ENCODE results near the gene DACH1. TPM values are rescaled to one million over a fixed set of nuclear protein-coding genes. Genes with fewer than 3 reads are reported as not detected.

DACH1 gene
- total RNA-seq, 1 donor from 2014 or later: not detected

GRCh38 chr13:71865874-71866334 is 1.1 kb downstream of the DACH1 start:
- TF ChIP-seq CTCF (IDR thresholded peaks at IDR 0.05): no peak
- peak overlapping the region; percentile 52 for H3K4me3 Mint-ChIP-seq
- DNase-seq (no peak), ATAC-seq (ENCODE audit: low read depth) (peak; percentile 21)
- H3K9me3 Mint-ChIP-seq: no peaks in the 10 kb centered on the region
- ChIA-PET CTCF (no interaction called here), POLR2A (no interaction called here)
- intact Hi-C loops (cut with micrococcal nuclease): no loop called here
- no peaks in the 10 kb centered on the region for H3K36me3 Mint-ChIP-seq (ENCODE audit: low read depth)
- H3K27me3 Mint-ChIP-seq: peaks cover 41% of the 10 kb centered on the region
- no peak overlapping the region for H3K27ac Mint-ChIP-seq
- peaks cover 26% of the 10 kb centered on the region for H3K4me1 Mint-ChIP-seq

- Mint-ChIP-seq H3K36me3 (ENCODE audit: low read depth) (no peaks in the 10 kb centered on the region), H3K4me1 (peaks cover 26% of the 10 kb centered on the region), H3K9me3 (no peaks in the 10 kb centered on the region), H3K27ac (no peak overlapping the region), H3K27me3 (peaks cover 41% of the 10 kb centered on the region), H3K4me3 (peak overlapping the region; percentile 79)
- ChIA-PET POLR2A (no interaction called here), CTCF (no interaction called here)
- intact Hi-C loops (cut with micrococcal nuclease): no loop called here
- no peak for TF ChIP-seq CTCF (IDR thresholded peaks at IDR 0.05)
- ATAC-seq (ENCODE audit: low read depth) (no peak), DNase-seq (no peak)
These were observed 1.8 kb downstream of the DACH1 start for GRCh38 chr13:71864986-71865873.

GRCh38 chr13:71864094-71864985 is 2.7 kb downstream of the DACH1 start:
- ChIA-PET CTCF (no interaction called here), POLR2A (no interaction called here)
- peak; percentile 18 for ATAC-seq (ENCODE audit: low read depth)
- Mint-ChIP-seq H3K36me3 (ENCODE audit: low read depth) (no peaks in the 10 kb centered on the region), H3K4me3 (peak overlapping the region; percentile 79), H3K27ac (no peak overlapping the region), H3K27me3 (peaks cover 37% of the 10 kb centered on the region), H3K4me1 (peaks cover 26% of the 10 kb centered on the region), H3K9me3 (no peaks in the 10 kb centered on the region)
- no peak for DNase-seq
- intact Hi-C loops (cut with micrococcal nuclease): no loop called here
- TF ChIP-seq CTCF (IDR thresholded peaks at IDR 0.05): no peak

GRCh38 chr13:71863254-71863865 is 3.6 kb downstream of the DACH1 start:
- no peaks in the 10 kb centered on the region for H3K9me3 Mint-ChIP-seq
- DNase-seq: no peak
- ChIA-PET POLR2A (no interaction called here), CTCF (no interaction called here)
- no peak for TF ChIP-seq CTCF (IDR thresholded peaks at IDR 0.05)
- no peak for ATAC-seq (ENCODE audit: low read depth)
- H3K27ac Mint-ChIP-seq: no peak overlapping the region
- no peaks in the 10 kb centered on the region for H3K36me3 Mint-ChIP-seq (ENCODE audit: low read depth)
- H3K27me3 Mint-ChIP-seq: peaks cover 34% of the 10 kb centered on the region
- peaks cover 26% of the 10 kb centered on the region for H3K4me1 Mint-ChIP-seq
- peak overlapping the region; percentile 32 for H3K4me3 Mint-ChIP-seq
- intact Hi-C loops (cut with micrococcal nuclease): no loop called here
